Sigmoid colon (tissue), 7 donors: ENCODE measurements around the gene SORCS2. TPM values are rescaled to one million over a fixed set of nuclear protein-coding genes. Genes with fewer than 3 reads are reported as not detected.
A peak's percentile ranks its signal among the peaks of the same experiment; 100 is the strongest.

Source experiments
- DNase-seq: peaks from one replicate; pipeline ENCODE4 v3.0.0-alpha.2; 2019
- H3K27ac ChIP-seq, 4 donors: fragments of 200-600 bp; sonication (generic); one replicate each; pipeline ENCODE4 v1.5.1; 2016 to 2019; ENCODE audit warnings: mild to moderate bottlenecking in 1 of 4
- H3K27me3 ChIP-seq, 3 donors: fragments of 200-600 bp; sonication (generic); one replicate each; pipeline ENCODE4 v1.5.1; 2019; ENCODE audit warnings: mild to moderate bottlenecking in 1 of 3
- H3K36me3 ChIP-seq, 4 donors: fragments of 200-600 bp; sonication (generic); one replicate each; pipeline ENCODE4 v1.5.1; 2016 to 2019
- H3K4me1 ChIP-seq, 4 donors: fragments of 200-600 bp; sonication (generic); one replicate each; pipeline ENCODE4 v1.5.1; 2017 to 2019
- H3K4me3 ChIP-seq, 4 donors: fragments of 200-600 bp; sonication (generic); one replicate each; pipeline ENCODE4 v1.5.1; 2017 to 2019; ENCODE audit warnings: mild to moderate bottlenecking in 2 of 4, moderate library complexity in 1 of 4
- H3K9me3 ChIP-seq, 4 donors: fragments of 200-600 bp in 3 of 4; sonication (generic) in 3 of 4; one replicate each; pipeline versions ENCODE4 v1.5.1 to v1.6.1; 2013 to 2019
- EP300 ChIP-seq, 4 donors: sonication (generic); formaldehyde crosslinking; IDR thresholded peaks; one replicate each; pipeline ENCODE4 v1.6.1; 2017; ENCODE audit warnings: antibody characterized with exemption in 4 of 4
- POLR2A ChIP-seq, 2 donors: fragments of 450-650 bp; IDR thresholded peaks; one replicate each; pipeline ENCODE4 v1.6.1; 2016; ENCODE audit warnings: antibody characterized with exemption in 2 of 2, mild to moderate bottlenecking in 2 of 2, moderate library complexity in 2 of 2
- POLR2AphosphoS5 ChIP-seq, 4 donors: sonication (generic); formaldehyde crosslinking; IDR thresholded peaks; one replicate each; pipeline ENCODE4 v1.6.1; 2017; ENCODE audit warnings: antibody characterized with exemption in 4 of 4
- WGBS, 2 donors: extraction: QIAGEN DNeasy Blood & Tissue Kit; methylation state at CpG; one replicate each; pipeline ENCODE4 v1.1.7; 2013; 5-methylcytosine and 5-hydroxymethylcytosine counted together
- intact Hi-C: fragments of 100-400 bp; cut with DNase I; formaldehyde crosslinking; loops from one replicate; pipeline ENCODE4 v1.15.1; 2023
- polyA plus RNA-seq, 3 donors: library from polyadenylated mRNA; stranded (reverse); fragments of 200-250 nt; gene quantifications; one replicate each; pipeline ENCODE4 v1.2.3, GENCODE V29; 2013
- total RNA-seq, 4 donors: library from RNA; depleted of rRNA; stranded (reverse); fragments of >200 nt; gene quantifications; one replicate each; pipeline ENCODE4 v1.1.0, GENCODE V29; 2016
- TF ChIP-seq, protein P1 (sequence below), 4 experiments: fragments of 450-650 bp in 3 of 4; fragments of 200-600 bp in 1 of 4; IDR thresholded peaks; one replicate each; pipeline ENCODE4 v1.5.1; 2016 to 2019; ENCODE audit warnings: antibody characterized with exemption in 4 of 4, mild to moderate bottlenecking in 3 of 4, moderate library complexity in 2 of 4
- donor health status: healthy with polysubstance abuse.
- donor health status: Bipolar disorder and iron deficiency.
- donor health status: healthy.

Gene SORCS2
- total and polyA plus RNA-seq, 7 donors: 1.8 to 6.4 (median 3.9) TPM; not detected in 2

DNA sequence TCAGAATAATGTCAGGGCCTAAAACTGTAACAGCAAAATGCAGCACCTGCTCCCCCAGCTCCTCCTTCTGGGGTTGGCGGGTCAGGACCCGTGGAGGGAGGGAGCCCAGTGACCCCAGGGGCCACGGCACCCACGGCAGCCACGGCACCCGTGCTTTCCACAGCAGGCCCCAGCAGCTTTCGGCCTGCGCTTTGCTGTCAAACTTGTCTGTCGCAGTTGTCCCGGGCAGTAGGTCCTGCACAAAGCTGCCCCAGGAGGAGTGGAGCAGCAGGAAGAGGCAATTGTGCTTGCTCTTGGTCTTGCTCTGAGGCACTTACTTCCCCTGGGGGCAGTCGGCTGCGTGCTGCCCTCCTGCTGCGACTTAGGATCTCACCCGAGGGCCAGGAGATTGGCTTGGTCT lies 563.7 kb downstream of the SORCS2 start:
- 94 to 95% methylated on average over 14 of the region's 14 CpGs for WGBS, 2 donors
- TF ChIP-seq, protein P1, sequence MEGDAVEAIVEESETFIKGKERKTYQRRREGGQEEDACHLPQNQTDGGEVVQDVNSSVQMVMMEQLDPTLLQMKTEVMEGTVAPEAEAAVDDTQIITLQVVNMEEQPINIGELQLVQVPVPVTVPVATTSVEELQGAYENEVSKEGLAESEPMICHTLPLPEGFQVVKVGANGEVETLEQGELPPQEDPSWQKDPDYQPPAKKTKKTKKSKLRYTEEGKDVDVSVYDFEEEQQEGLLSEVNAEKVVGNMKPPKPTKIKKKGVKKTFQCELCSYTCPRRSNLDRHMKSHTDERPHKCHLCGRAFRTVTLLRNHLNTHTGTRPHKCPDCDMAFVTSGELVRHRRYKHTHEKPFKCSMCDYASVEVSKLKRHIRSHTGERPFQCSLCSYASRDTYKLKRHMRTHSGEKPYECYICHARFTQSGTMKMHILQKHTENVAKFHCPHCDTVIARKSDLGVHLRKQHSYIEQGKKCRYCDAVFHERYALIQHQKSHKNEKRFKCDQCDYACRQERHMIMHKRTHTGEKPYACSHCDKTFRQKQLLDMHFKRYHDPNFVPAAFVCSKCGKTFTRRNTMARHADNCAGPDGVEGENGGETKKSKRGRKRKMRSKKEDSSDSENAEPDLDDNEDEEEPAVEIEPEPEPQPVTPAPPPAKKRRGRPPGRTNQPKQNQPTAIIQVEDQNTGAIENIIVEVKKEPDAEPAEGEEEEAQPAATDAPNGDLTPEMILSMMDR (IDR thresholded peaks at IDR 0.05): no peak
- Histone ChIP-seq H3K4me1 (peaks cover 0 to 30% (median 25%) of the 10 kb centered on the region in 4 donors), H3K27me3 (no peaks in the 10 kb centered on the region), H3K9me3 (no peaks in the 10 kb centered on the region), H3K4me3 (no peak overlapping the region), H3K27ac (no peak overlapping the region), H3K36me3 (peaks cover 0 to 8% (median 2%) of the 10 kb centered on the region in 4 donors)
- intact Hi-C loops: no loop called here
- no peak for DNase-seq

DNA sequence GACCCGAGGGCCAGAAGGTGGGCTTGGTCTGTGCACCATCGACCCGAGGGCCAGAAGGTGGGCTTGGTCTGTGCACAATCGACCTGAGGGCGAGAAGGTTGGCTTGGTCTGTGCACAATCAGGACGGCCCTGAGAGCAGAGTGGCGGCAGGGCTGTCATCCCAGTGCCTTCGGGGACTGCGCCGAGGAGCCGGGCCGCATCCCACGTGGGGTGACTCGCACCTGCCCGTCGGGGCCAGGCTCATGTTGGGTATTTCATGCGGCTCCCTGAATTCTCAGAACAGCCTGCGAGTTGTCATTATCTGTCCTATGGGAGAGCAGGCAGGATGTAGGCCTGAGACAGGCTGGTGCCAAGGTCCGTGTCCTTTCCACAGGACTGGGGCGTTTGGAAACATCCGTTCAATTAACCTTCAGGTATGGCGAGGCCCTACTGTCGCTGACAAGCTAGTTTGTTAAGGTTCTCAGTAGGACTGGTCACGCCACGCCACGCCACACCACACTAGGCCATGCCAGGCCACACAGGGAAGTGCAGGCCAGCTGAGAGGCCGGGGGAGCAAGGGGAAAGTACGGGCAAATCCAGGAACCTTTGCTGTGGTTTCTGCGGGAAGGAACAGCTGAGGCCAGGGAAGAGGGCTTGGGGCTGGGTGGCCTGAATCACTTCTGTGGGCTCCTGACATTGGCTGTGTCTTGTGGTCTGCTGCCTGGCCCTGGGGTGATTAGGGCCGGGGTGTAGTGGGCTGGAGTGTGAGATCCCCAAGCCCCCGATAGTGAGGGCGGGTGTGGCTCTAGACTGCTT lies 564.4 kb downstream of the SORCS2 start:
- Histone ChIP-seq H3K27ac (peak overlapping the region in 3 of 4 donors; percentile 4 to 76 (median 70)), H3K27me3 (no peaks in the 10 kb centered on the region), H3K36me3 (peaks cover 0 to 14% (median 3%) of the 10 kb centered on the region in 4 donors), H3K9me3 (no peaks in the 10 kb centered on the region), H3K4me3 (no peak overlapping the region), H3K4me1 (peaks cover 0 to 30% (median 25%) of the 10 kb centered on the region in 4 donors)
- WGBS, 2 donors: 84 to 88% methylated on average over 32 of the region's 32 CpGs
- TF ChIP-seq EP300 (IDR thresholded peaks at IDR 0.05) (no peak), POLR2AphosphoS5 (IDR thresholded peaks at IDR 0.05) (no peak), POLR2A (IDR thresholded peaks at IDR 0.05) (no peak)
- TF ChIP-seq, protein P1 (IDR thresholded peaks at IDR 0.05): no peak
- intact Hi-C loops: no loop called here
- DNase-seq: no peak

DNA sequence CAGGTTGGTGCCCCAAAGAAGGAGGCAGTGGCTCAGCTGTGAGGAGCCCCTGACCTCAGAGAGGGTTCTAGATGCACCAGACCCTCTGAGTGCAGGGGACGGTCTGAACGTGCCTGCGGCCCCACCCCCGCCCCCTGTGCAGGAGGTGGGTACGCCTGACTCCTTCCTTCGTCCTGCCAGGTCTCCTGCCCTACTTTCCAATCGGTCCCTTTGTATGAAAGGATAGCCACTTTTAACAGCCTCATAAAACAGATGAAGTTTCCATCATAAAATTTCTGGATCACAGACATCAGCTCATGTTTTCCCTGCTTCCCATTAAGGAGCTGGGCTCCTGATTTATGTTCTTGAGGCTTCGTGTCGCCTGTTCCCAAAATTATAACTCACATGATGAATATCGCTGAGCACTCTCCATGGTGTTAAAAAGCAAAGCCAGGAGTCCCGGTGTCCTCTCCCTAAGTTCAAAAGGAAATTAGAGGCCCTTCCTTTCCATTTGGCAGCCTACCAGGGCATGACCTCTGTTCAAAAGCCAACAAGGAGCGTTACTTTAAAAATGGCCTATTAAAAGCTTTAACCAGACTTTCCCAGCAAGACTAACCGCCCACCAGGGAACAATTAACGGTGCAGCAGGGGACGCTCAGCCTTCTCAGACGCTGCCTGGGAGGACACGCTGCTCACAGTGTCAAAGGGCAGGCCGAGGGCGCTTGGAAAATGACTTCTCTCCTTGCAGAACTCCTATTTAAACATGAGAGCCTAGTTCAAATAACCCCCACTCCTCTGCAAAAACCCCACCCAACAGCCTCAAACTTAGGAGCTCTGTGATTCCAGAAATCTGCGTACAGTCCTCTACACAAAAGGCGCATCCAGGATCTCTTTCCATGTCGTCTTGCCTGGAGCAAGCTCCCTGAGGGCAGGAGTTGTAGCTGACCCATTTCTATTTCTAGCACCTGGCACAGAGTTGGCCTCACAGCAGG lies 565.4 kb downstream of the SORCS2 start:
- H3K27ac ChIP-seq: peak overlapping the region; percentile 45 to 76 (median 60)

DNA sequence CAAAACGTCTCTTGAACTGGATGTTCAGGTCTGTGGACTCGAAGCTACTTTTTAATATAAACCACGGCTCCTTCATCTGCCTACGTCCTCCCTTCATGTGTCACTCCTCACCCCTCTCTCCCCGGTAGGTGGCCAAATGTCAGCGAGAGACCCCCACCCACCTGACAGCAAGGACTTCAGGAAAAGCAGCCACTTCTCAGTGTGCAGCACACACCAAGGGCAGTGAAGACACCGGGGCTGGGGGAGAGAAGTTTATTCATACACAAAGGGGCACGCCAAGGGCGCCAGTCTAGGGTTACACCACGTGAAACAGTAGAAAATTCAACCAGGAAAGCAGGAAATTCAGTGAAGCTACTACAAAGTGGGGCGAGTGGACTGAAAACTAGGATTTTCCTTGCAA lies 566.1 kb downstream of the SORCS2 start:
- no peak for DNase-seq
- Histone ChIP-seq H3K4me3 (no peak overlapping the region), H3K36me3 (peaks cover 0 to 30% (median 10%) of the 10 kb centered on the region in 4 donors), H3K27ac (peak overlapping the region in 3 of 4 donors; percentile 45 to 76 (median 70)), H3K4me1 (peaks cover 0 to 27% (median 24%) of the 10 kb centered on the region in 4 donors), H3K9me3 (no peaks in the 10 kb centered on the region), H3K27me3 (no peaks in the 10 kb centered on the region)
- WGBS, 2 donors: 87 to 89% methylated on average over 11 of the region's 11 CpGs
- TF ChIP-seq POLR2AphosphoS5 (IDR thresholded peaks at IDR 0.05): no peak
- TF ChIP-seq, protein P1 (IDR thresholded peaks at IDR 0.05): no peak
- no peak for TF ChIP-seq EP300 (IDR thresholded peaks at IDR 0.05)
- TF ChIP-seq POLR2A (IDR thresholded peaks at IDR 0.05): no peak
- intact Hi-C loops: no loop called here

More for the DNA sequence above, 565.4 kb downstream of the SORCS2 start:
- TF ChIP-seq EP300 (IDR thresholded peaks at IDR 0.05): peak in 2 of 4 donors; percentile 20 to 60
- peak; percentile 41 to 76 (median 52) for TF ChIP-seq POLR2AphosphoS5 (IDR thresholded peaks at IDR 0.05)
- TF ChIP-seq, protein P1 (IDR thresholded peaks at IDR 0.05): no peak
- TF ChIP-seq POLR2A (IDR thresholded peaks at IDR 0.05): no peak
- H3K4me1 ChIP-seq: peaks cover 0 to 30% (median 26%) of the 10 kb centered on the region in 4 donors
- DNase-seq: peak; percentile 82
- no peak overlapping the region for H3K4me3 ChIP-seq
- no peaks in the 10 kb centered on the region for H3K9me3 ChIP-seq
- H3K27me3 ChIP-seq: no peaks in the 10 kb centered on the region
- intact Hi-C loops: no loop called here
- 44 to 63% methylated on average over 22 of the region's 22 CpGs for WGBS, 2 donors
- peaks cover 0 to 23% (median 7%) of the 10 kb centered on the region in 4 donors for H3K36me3 ChIP-seq
